SKM-1 treated with dmso at 0.1 percent for 144 hours (cell line): Measurements from ENCODE around the gene NEAT1.
A peak's percentile ranks its signal among the peaks of the same experiment; 100 is the strongest.

Source experiments
- DNase-seq: peaks from one replicate; lab custom pipeline; 2025; ENCODE audit not compliant: unreplicated experiment; lab: John Stamatoyannopoulos, UW

Gene NEAT1

DNA sequence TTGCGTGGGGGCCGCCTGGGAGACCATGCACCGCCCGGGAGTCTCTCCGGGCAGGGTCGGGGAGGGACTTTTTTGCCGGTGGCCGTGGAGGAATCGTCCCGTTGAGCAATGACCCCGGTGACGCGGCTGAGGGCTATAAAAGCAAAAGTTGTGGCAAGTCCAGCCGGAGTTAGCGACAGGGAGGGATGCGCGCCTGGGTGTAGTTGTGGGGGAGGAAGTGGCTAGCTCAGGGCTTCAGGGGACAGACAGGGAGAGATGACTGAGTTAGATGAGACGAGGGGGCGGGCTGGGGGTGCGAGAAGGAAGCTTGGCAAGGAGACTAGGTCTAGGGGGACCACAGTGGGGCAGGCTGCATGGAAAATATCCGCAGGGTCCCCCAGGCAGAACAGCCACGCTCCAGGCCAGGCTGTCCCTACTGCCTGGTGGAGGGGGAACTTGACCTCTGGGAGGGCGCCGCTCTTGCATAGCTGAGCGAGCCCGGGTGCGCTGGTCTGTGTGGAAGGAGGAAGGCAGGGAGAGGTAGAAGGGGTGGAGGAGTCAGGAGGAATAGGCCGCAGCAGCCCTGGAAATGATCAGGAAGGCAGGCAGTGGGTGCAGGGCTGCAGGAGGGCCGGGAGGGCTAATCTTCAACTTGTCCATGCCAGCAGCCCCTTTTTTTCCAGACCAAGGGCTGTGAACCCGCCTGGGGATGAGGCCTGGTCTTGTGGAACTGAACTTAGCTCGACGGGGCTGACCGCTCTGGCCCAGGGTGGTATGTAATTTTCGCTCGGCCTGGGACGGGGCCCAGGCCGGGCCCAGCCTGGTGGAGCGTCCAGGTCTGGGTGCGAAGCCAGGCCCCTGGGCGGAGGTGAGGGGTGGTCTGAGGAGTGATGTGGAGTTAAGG, at the start of gene NEAT1:
Gene NEAT1, plus strand, starts transcription at position 166 of the 883 bp plus-strand sequence.
- DNase-seq = peak; percentile 86

DNA sequence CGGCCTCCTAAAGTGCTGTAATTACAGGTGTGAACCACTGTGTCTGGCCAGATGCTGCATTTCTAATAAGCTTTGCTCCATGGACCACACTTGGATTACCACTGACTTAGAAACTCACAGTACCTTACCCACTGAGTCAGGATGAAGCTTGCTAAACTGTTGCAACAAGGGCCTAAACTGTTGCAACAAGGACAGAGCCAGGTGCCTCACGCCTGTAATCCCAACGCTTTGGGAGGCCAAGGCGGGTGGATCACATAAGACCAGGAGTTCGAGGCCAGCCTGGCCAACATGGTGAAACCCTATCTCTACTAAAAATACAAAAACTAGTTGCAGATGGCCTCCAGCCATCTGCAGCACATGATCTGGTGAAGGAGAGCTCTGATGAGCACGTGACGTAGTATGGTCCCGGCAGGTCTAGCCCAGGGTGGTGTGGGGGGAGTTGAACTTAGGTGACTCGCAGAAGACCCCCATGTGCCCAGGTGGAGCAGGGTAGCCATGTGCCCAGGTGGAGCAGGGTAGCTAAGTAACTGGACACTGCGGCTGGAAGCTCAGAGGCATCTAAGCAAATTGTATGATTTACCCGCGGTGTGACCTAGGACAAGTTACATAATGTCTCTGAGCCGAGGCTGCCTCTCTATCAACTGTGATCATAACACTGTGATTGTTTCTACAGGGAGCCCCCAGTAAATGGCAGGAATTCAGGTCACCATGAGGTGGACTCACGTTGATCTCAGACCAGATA, 48.6 kb upstream of the NEAT1 start:
- DNase-seq = no peak

DNA sequence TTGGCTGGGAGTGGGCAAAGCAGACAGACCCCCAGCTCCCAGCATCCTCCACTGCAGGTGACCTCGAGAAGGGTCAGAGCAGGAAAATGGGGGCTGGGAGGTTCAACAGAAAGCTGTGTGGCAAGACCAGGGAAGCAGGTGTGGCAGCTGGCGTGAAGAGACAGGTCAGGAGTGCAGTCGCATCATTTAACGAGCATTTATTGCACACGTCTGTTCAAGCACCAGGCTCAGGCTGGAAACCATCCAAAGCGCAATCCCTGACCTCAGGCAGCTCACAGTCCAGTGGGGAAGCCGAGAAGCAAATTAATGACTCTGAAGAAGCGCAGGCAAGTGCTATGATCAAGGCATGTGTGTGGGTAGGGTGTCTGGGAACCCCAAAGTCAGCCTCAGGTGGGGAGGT, 47.6 kb upstream of the NEAT1 start:
- no peak for DNase-seq

GRCh38 chr11:65376138-65376713, 46.4 kb upstream of the NEAT1 start:
- no peak for DNase-seq

DNA sequence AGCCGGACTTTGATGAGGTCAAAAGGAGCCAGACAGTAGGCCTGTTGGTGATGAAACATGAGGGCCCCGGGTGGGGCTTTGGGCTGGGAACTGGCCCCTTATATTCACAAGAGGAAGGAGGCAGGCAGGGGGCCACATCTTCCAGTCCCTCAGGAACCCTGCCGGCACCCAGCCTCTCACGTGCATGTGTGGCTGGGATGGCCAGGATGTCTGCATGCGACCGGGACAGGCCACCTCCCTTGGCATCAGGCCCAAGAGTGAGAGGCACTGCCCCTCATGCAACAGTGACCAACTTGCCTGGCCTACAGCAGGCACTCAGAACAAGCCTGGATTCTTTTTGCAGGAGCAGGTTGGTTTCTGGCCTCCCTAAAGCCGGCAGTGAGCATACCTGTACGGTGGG, 45.6 kb upstream of the NEAT1 start:
- DNase-seq = no peak

GRCh38 chr11:65377777-65378176, 44.8 kb upstream of the NEAT1 start:
- DNase-seq = no peak

DNA sequence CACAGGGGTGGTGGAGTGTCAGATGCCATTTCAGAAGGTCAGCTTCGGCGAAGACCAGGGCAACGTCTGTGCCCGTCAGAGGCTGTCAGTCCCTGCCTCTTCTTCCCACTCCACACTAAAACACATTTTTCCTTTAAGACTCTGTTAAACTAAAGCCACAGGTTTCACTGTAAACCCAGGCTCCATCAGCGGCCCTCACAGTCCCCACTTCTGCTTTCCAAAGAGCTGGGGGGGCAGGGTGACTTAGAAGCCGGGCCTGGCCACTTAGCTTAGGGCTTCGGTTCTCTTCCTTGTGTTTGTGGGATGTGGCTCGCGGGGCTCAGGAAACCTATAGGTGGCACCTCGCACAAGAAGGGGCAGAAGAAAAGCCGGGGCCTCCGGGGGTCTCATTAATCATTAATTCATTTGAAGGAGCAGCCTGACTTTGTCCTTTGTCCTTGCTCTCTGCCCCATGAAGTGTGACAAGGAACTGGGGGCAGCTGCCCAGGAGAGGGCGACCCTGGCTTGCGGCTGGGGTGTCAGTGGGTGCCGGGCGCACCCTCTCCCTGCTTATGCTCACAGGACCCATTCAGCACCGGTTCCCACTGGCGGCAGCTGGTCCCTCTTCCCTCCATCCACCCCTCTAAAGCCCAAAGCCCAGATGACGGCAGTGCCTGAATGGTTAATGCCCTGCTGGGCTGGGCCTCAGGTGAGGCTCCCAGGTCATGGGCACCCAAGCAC, 44.2 kb upstream of the NEAT1 start:
- DNase-seq = peak; percentile 87

DNA sequence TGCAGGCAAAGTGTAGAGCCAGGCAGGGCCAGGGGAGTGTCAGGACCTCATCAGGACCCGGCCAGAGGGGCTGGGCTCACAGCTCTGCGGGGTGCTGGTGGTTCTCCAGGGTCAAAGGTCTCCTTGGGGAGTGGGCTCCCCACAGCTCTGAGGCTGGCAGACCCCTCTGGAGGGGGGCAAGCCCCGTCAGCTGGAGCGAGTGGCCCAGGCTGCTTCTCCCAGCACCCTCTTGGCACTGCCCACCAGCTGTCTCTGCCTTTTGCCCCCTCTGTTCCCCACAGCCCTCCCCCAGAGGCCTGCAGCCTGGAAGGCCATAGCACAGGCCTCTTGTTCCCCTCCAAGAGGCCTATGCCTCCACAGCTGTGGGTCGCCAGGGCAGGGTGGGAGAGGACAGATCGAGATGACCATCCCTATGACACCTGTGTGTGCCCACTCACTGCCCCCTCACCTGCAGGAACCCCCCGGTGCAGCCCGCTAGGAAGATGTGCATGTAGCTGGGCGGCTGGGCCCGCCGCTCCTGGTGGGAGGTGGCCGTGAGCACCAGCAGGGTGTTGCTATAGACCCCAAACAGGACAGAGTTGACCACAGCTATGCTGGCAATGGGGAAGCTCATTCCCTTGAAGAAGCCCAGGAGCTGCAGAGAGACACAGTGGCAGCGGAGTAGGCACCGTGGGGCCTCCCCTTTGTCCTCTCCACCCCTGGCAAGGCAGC, 43.5 kb upstream of the NEAT1 start:
- no peak for DNase-seq

- DNase-seq = no peak
Observed at GRCh38 chr11:65379698-65380459, 42.7 kb upstream of the NEAT1 start.

GRCh38 chr11:65380460-65381119, 42.0 kb upstream of the NEAT1 start:
- no peak for DNase-seq

DNA sequence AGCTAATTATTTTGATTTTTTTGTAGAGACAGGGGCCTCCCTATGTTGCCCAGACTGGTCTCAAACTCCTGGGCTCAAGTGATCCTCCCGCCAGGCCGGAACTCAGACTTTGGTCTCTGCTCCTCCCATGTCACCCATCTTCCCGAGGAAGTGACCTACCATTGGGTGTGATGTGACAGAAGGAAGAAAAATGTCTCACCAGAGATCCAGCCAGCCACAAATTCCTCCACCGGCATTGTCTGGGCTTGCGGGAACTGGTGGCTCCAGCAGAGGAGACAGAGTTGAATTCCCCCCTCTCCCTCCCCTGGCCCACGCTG, 40.9 kb upstream of the NEAT1 start:
- no peak for DNase-seq

- DNase-seq = peak; percentile 79
Observed at GRCh38 chr11:65382033-65382803, 40.4 kb upstream of the NEAT1 start, which contains the start of gene SLC25A45. TSS of gene SLC25A45 (minus strand) at chr11:65382646. CDS start at chr11:65381951, 695 bp downstream.

DNA sequence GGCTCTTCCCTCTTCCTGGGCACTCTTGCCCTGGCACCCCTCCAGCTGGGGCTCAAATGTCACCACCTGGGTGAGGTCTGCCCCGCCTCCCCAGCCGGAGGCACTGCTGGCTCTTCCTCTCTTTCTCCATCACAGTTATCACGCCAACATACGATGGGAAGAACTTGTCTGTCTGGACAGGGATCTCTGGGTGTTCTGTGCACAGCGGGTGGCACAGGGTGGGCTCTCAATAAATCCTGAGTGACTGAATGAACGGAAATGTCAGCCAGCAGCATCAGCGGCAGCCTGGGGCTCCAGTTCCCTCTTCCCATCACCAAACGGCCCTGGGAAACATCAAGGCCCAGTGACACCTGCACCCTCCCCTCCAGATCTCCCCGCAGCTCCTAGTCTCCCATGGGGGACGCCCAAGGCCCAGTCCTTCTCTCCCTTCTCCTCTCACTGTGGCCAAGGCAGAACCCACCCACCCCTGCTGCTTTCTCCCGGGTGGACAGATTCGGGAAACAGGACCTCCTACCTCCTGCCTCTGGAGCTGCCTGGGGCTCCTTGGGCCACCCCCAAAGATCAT, 39.7 kb upstream of the NEAT1 start:
- DNase-seq = no peak

- no peak for DNase-seq
Observed at GRCh38 chr11:65383778-65384177, 38.8 kb upstream of the NEAT1 start.

GRCh38 chr11:65384301-65384889, 38.2 kb upstream of the NEAT1 start:
- no peak for DNase-seq

GRCh38 chr11:65386307-65387140, 36.1 kb upstream of the NEAT1 start, which contains the start of gene FRMD8:
TSS of gene FRMD8 (plus strand) at chr11:65386637. CDS start at chr11:65387037, 400 bp downstream.
- DNase-seq = peak; percentile 68

DNA sequence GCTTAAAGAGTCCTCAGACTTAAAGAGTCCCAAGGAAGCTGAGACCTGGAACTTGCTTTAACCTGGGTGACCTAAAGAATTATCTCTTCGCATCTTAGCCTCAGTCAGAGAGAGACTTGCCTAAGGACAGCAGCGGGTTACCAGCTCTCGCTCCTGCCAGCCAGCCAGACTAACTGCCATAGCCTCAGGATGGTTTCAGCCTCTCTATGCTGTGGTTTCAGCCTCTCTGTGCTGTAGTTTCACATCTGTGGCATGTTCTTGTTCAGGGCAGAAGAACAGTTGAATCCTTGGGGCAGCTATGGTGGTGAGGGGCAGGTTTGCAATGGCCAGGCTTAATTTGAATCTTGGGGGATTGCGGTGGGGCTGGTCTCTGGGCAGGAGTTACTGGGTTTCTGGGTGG, 33.9 kb upstream of the NEAT1 start:
- no peak for DNase-seq
